ENCODE results near the gene TADA3.

Gene TADA3, protein sequence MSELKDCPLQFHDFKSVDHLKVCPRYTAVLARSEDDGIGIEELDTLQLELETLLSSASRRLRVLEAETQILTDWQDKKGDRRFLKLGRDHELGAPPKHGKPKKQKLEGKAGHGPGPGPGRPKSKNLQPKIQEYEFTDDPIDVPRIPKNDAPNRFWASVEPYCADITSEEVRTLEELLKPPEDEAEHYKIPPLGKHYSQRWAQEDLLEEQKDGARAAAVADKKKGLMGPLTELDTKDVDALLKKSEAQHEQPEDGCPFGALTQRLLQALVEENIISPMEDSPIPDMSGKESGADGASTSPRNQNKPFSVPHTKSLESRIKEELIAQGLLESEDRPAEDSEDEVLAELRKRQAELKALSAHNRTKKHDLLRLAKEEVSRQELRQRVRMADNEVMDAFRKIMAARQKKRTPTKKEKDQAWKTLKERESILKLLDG

DNA sequence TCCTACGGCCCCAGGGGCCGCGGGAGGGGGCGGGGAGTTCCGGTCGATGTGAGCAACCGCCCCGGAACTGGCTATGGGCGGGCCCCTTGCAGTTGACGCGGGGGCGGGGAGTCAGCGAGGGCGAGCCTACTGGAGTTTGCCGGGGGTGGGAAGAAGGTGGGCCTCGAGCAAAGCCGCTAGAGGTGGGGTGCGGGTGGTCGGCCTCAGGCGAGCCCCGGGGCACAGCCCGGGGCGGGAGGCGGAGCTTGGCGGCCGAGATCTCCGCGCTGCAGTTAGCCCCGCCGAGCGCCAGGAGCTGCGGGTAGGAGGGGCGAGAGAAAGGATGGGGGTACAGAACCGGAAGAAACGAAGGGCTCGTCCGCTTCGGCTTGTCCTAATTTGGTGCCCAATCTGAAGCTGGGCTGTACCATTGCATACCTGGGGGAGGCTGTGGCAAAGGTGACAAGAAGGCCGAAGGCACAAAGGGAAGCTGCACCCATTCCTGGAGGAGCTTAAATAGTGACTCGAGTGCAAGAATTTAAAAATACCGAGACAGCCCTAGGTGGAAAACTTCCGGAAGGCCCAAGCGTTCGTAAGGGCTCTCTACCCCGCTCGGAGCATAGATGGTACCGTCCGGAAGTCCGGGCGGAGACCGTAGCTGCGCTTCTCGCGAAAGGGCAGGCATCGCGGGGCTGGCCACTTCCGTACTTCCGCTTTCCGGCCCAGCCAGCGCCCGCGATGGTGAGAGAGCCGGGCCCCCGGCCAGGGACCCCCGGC, at the start of gene TADA3, which contains the start of gene ARPC4:
TSS of gene TADA3 (minus strand) at position 69 of the 756 bp plus-strand sequence. CDS start 1,007 bp downstream, outside the sequence.
TSS of gene ARPC4 (plus strand) at position 678 of the 756 bp plus-strand sequence. CDS start at position 718, 40 bp downstream.
- DNase-seq, result peak; percentile 93

DNA sequence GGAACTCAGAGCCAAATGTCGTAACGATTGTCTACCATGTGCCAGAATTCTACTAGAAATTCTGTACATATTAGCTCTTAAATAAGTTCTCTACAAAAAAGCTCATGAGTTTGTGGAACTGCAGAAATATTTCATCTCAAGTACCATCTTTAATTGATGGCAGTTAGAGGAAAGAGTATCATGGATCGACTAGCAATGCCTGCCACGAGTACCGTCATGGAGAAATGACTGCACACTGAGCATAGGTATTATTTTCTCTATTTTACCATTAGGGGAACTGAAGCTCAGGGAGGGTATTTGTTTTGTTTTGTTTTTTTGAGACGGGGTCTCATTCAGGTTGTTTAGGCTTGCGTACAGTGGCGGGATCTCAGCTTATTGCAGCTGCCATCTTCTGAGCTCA, 48.7 kb upstream of the TADA3 start:
- DNase-seq, result no peak

DNA sequence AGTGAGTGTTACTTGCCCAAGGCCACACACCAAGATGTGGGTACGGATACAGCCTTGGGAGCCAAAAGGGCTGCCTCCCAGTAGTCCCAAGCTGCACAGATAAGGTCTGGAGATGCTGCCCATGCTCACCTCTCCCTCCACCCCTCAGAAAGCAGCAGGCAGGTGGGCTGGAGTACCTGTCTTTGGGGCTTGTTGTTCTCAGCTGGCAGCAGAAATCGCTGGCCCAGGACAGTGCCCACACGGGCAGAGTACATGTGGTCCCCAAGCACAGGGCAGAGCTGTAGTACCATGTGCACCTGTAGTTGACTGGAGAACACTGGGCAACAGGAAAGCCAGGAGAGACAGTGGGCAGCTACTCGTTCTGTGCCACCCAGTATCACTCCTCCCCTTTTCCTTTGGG, 46.6 kb upstream of the TADA3 start:
- no peak for DNase-seq

DNA sequence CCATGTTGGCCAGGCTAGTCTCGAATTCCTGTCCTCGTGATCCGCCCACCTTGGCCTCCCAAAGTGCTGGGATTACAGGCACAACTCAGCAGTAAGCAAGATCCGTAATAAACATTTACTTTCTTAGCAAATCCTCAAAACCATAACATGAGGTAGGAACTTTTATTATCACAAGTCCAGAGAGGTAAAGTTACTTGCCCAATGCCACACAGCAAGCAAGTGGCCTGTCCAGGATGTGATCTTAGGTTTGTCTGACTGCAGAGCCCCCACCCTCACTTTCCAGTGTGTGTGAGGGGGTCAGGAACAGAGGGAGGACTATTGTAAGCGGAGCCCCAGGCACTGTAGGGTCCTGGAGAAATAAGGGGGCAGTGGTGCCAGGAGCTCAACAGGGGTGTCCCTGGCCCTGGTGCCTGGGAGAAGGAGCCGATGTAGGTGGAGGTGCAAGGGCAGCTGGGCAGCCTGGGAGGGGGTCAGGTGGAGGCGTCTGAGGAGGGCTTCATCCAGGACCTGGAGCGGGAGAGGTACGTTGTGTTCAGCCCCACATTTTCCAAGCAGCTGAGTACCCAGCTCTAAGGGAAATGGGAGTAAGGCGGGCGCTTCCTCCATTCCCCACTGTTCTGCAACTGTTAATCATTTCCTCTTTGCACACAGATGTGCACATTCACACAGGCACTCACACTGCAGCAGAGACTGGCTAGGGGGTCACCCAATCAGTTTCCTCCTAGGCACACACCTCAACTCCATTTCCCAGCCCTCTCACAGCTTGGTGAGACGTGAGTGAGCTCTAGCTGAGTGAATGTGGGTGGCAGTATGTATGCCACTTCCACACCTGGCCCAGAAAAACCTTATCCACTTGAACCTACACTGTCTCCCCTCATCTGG, 45.7 kb upstream of the TADA3 start:
- DNase-seq, result no peak

DNA sequence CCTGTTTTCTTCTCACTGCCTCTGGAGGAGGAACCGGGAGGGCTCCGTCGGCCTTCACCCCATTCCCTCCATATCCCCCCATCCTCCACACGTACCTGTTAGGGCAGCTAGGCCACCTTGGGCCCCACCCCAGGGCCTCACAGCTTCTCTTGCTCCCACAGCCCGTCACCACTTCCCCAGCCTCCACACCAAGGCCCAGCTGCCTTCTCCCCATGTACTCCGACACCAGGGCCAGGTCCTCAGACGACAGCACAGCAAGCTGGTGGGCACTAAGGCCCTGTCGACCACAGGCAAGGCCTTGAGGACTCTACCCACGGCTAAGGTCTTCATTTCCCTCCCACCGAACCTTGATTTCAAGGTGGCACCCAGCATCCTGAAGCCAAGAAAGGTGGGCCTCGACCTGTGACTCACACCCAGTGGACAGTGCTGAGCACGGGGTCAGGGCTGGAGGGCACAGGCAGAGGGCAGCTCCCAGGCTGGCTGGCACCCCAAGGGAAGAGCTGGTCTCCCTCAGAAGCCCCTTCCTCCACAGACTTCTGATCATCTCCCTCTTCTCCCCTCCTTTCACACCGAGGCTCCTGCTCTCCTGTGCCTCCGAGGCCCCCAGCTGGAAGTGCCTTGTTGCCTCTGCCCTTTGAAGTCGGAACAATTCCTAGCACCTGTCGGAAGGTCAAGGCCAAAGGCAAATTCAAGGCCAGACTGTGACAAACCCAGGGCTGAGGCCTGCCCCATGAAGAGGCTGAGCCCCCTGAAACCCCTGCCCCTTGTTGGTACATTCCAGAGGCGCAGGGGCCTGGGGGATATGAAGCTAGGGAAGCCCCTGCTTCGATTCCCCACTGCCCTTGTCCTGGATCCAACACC, 42.5 kb upstream of the TADA3 start:
- DNase-seq, result no peak

DNA sequence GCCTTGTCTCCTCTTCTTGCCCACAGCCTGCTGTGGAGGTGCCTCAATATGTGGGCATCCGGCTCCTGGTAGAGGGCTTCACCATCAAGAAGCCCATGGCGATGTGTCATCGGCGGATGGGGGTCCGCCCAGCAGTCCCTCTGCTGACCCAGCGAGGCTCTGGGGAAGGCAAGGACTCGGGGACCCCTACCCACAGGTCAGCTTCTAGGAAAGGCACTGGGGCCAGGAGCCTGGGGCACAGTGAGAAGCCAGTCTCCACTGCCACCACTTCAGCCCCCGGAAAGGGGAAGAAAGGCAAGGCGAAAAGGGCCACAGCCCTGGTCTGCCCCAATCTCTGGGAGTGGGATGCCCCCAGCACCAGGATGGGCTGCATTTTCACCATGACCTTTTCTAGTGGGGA, 40.8 kb upstream of the TADA3 start:
- DNase-seq, result no peak

GRCh38 chr3:9831253-9831652, 39.0 kb upstream of the TADA3 start:
- DNase-seq, result no peak

DNA sequence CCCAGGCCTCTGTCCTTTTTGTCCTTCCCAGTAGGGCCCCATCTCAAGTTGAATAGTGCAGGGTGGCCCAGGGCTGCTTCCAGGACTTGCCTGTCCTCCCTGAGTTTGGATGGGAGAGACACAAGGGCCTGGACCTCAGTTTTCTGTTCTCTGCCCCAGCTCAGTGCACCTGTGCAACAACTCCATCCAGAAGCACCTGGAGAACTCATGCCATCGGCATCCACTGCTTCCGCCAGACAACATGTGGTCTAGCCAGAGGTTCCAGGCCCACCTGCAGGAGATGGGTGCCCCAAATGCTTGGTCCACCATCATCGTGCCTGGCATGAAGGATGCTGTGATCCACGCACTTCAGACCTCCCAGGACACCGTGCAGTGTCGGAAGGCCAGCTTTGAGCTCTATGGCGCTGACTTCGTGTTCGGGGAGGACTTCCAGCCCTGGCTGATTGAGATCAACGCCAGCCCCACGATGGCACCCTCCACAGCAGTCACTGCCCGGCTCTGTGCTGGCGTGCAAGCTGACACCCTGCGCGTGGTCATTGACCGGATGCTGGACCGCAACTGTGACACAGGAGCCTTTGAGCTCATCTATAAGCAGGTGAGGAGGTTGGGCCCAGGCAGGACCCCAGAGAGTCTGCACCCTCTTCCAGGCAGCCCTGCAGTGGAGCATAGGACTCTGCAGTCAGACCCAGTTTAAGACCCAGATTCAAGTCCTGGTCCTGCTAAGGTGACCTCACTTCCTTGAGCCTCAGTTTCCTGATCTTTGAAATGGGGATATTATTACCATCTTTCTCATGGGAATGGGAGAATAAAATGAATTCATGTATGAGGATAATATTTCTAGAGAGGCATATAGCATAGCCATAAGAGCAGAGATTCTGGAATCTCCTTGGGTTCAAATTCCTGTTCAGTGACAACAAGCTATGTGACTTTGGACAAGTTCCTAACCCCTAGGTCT, 36.8 kb upstream of the TADA3 start:
- DNase-seq, result no peak

DNA sequence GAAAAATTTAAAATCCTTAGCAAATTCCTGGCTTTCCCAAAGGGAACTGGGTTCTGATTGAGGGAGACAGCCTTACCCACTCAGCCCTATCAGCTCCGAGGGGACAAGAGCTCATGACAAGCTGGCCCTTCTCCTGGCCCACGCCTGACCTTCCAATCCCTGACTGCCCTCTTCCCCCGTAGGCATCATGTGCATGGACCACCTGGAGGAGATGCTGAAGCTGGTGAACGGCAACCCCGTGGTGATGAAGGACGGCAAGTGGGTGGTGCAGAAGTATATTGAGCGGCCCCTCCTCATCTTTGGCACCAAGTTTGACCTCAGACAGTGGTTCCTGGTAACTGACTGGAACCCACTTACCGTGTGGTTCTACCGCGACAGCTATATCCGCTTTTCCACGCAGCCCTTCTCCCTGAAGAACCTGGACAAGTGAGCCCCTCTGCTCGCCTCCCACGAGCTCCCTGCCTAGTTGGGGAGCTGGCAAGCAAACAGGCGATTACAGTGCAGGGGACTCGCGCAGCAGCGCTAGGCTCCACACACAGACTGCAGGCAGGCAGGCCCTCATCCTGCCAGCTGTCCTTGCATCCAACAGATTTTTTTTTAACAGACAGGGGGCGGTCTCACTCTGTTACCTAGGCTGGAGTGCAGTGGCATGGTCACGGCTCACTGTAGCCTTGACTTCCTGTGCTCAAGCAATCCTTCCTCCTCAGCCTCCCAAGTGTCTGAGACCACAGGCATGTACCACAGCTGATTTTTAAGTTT, 34.7 kb upstream of the TADA3 start:
- peak; percentile 41 for DNase-seq

- DNase-seq, result no peak
These were observed 33.3 kb upstream of the TADA3 start for GRCh38 chr3:9825451-9826040.

GRCh38 chr3:9820946-9821345, 28.7 kb upstream of the TADA3 start:
- no peak for DNase-seq

DNA sequence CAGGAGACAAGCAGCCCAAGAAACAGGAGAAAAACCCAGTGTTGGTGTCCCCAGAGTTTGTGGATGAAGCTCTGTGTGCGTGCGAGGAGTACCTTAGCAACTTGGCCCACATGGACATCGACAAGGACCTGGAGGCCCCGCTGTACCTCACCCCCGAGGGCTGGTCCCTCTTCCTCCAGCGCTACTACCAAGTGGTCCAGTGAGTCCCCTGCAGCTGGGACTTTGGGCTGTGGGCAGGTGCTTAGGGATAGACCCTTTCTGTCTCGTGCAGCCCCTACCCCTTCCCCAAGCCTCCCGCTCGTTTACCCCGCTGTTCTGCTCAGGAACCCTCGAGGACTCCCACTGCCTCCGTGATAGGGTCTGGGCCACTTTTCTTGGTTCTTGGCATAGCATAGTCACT, 28.3 kb upstream of the TADA3 start:
- no peak for DNase-seq

DNA sequence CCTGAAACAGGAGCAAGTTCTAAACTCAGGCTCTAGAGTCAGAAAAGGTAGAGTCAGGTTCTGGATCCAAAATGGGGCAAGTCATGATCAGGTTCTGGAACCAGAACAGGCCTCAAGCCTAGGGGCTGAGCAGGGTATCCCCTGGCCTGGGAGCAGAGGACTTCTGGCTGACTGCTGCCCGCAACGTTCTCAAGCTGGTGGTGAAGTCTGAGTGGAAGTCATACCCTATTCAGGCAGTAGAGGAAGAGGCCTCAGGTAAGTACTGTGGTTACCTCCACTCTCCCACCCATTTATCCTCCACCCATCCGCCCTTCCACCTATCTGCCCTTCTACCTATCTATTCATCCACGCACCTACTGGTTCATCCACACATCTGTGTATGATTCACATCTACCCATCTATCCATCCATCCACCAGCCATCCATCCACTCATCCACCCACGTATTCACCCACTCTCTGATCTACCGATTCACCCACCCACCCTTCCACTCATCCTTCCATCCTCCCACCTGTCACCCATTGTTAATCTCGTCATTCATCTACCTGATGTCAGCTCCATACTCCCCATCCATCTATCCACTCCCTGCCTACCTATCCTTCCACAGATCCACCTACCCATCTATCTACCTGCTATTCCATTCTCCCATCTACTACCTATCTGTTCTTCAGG, 26.5 kb upstream of the TADA3 start:
- DNase-seq, result no peak

DNA sequence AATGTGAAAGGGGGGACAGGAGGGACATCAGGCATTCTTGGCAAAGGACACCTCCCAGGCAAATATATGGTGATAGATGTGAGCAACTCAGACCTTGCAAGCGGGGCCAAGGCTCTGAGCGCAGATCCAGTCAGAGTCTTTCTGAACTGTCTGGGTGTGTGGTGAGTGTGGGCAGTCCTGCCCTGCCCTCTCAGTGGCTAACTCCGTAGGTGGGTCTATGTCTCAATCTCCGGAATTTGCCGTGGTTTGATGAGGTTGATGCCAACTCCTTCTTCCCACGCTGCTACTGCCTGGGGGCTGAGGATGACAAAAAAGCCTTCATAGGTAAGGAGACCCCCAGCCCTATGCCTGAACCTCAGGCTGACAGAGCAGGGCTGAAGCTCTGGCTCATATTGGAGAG, 25.2 kb upstream of the TADA3 start:
- no peak for DNase-seq

- no peak for DNase-seq
These were observed 23.7 kb upstream of the TADA3 start for GRCh38 chr3:9815986-9816385.

GRCh38 chr3:9812870-9813483, 20.7 kb upstream of the TADA3 start:
- DNase-seq, result no peak

DNA sequence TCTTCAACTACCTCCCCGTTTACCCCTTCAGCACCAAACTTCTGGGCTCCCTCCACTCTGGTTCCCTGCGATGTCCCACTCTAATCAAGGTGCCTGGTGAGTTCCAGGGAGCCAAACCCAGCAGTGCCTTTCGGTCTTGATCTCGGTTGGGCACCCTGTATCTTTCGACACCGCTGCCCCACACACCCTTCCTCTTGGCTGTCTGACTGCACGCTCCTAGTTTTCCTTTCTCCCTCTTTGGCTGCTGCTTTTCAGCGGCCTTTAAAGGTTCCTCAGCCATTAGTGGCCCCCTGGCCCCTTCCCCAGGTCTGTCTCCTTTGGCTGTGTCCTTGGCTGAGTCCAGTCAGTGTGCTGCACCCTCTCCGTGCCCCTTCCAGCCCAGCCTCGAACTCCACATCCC, 18.6 kb upstream of the TADA3 start:
- DNase-seq, result no peak

DNA sequence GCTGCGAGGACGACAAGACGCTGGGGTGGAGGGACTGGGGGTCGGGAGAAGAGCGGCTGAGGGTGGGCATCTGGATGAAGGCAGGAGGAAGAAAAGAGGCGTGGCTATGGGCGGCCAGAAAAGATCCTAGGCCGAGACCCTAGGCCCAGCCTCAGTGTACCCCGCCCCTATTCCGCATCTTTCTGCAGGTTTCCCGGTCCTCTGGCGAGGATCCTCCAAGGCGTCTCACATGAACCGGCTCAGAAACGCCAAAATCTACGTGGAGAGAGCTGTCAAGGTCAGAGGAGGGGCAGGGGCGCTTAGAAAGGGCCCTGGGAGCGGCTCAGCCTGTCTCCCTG, 18.1 kb upstream of the TADA3 start:
- DNase-seq, result no peak

Data from activated CD4-positive, alpha-beta T cell treated with anti-CD3 and anti-CD28 coated beads, Interleukin-2, amount 50 U/mL, for 16 hours (primary cell).